Fibroblast of lung (primary cell): Measurements from ENCODE around the gene SCG3. TPM values are rescaled to one million over a fixed set of nuclear protein-coding genes. Genes with fewer than 3 reads are reported as not detected.
A peak's percentile ranks its signal among the peaks of the same experiment; 100 is the strongest.

Source experiments
- DNase-seq, 2 donors: peaks; one replicate each; pipeline versions ENCODE4 v3.0.0 to v3.0.0-alpha.2; 2010; ENCODE audit warnings: low read depth in 2 of 2
- H2AFZ ChIP-seq: 2 replicates; pipeline ENCODE4 v1.5.1; 2012; ENCODE audit warnings: low read length, control low read depth, inconsistent platforms
- H3K27ac ChIP-seq: 2 replicates; pipeline ENCODE4 v1.5.1; 2011; ENCODE audit warnings: low read length, control low read depth; ENCODE audit not compliant: insufficient read depth
- H3K27me3 ChIP-seq: 2 replicates; pipeline ENCODE4 v1.5.1; 2011; ENCODE audit warnings: mild to moderate bottlenecking, low read length; ENCODE audit not compliant: control insufficient read depth, insufficient read depth
- H3K36me3 ChIP-seq: 2 replicates; pipeline ENCODE4 v1.5.1; 2011; ENCODE audit warnings: low read length; ENCODE audit not compliant: control insufficient read depth, insufficient read depth
- H3K4me1 ChIP-seq: 2 replicates; pipeline ENCODE4 v1.5.1; 2011; ENCODE audit warnings: low read length; ENCODE audit not compliant: control insufficient read depth, insufficient read depth; ENCODE audit errors: extremely low read depth
- H3K4me2 ChIP-seq: 2 replicates; pipeline ENCODE4 v1.5.1; 2011; ENCODE audit warnings: low read length, control low read depth; ENCODE audit not compliant: insufficient read depth; ENCODE audit errors: extremely low read depth
- H3K4me3 ChIP-seq, 4 experiments: fragments of 200-600 bp in 1 of 4; sonication (generic) in 1 of 4; replicated peaks in 1 of 4; 2 replicates each; pipeline ENCODE4 v1.5.1; 2011 to 2016; ENCODE audit warnings: low read length in 4 of 4, low read depth in 3 of 4, mild to moderate bottlenecking in 3 of 4, control low read depth in 2 of 4, inconsistent platforms in 1 of 4, mixed read lengths in 1 of 4; ENCODE audit not compliant: insufficient read depth in 1 of 4; ENCODE audit errors: control extremely low read depth in 1 of 4
- H3K79me2 ChIP-seq: 2 replicates; pipeline ENCODE4 v1.5.1; 2012; ENCODE audit warnings: mild to moderate bottlenecking, low read length, inconsistent platforms; ENCODE audit not compliant: control insufficient read depth, insufficient read depth
- H3K9ac ChIP-seq: 2 replicates; pipeline ENCODE4 v1.5.1; 2011; ENCODE audit warnings: mild to moderate bottlenecking, low read length, control low read depth; ENCODE audit not compliant: insufficient read depth
- H3K9me3 ChIP-seq: 2 replicates; pipeline ENCODE4 v1.5.1; 2012; ENCODE audit warnings: low read depth, low read length; ENCODE audit not compliant: control insufficient read depth, insufficient read depth
- H4K20me1 ChIP-seq: 2 replicates; pipeline ENCODE4 v1.5.1; 2011; ENCODE audit warnings: low read length; ENCODE audit not compliant: control insufficient read depth, insufficient read depth; ENCODE audit errors: extremely low read depth
- CTCF ChIP-seq, 2 donors: IDR thresholded peaks in 1 of 2; conservative IDR thresholded peaks in 1 of 2; 1 replicate in 1 of 2; 2 replicates in 1 of 2; pipeline ENCODE4 v1.5.1; 2011 to 2012; ENCODE audit warnings: low read length in 2 of 2, control low read depth in 1 of 2, inconsistent platforms in 1 of 2, low read depth in 1 of 2, mild to moderate bottlenecking in 1 of 2
- EZH2 ChIP-seq: IDR thresholded peaks from 2 replicates; pipeline ENCODE4 v1.5.1; 2012; ENCODE audit warnings: low read length, control low read depth, mild to moderate bottlenecking; ENCODE audit errors: missing control alignments
- polyA plus RNA-seq, 2 donors: library from polyadenylated mRNA; depleted of rRNA in 1 of 2; stranded (reverse) in 1 of 2; unstranded in 1 of 2; fragments of >200 nt; gene quantifications; 2 replicates each; pipeline ENCODE4 v1.2.1, GENCODE V29; 2011 to 2012; ENCODE audit warnings: missing spikeins in 1 of 2
- total RNA-seq: library from RNA; depleted of rRNA; stranded (reverse); fragments of >200 nt; gene quantifications from 2 replicates; pipeline ENCODE4 v1.2.1, GENCODE V29; 2014

SCG3 gene
- total and polyA plus RNA-seq, 2 donors (not counting 1 experiment from before 2014, with no cell fraction given): not detected

GRCh38 chr15:51720201-51720995 lies 39.1 kb downstream of the SCG3 start:
- H4K20me1 ChIP-seq: no peaks in the 10 kb centered on the region
- H3K4me3 ChIP-seq: no peak overlapping the region
- H3K27ac ChIP-seq: no peak overlapping the region
- no peak overlapping the region for H3K4me2 ChIP-seq
- H2AFZ ChIP-seq: no peak overlapping the region
- no peaks in the 10 kb centered on the region for H3K9me3 ChIP-seq
- no peaks in the 10 kb centered on the region for H3K27me3 ChIP-seq
- no peak for DNase-seq
- no peak overlapping the region for H3K9ac ChIP-seq
- no peaks in the 10 kb centered on the region for H3K79me2 ChIP-seq
- H3K4me1 ChIP-seq: no peaks in the 10 kb centered on the region
- TF ChIP-seq CTCF (conservative IDR thresholded peaks at IDR 0.05 in 1 of 2, IDR thresholded peaks at IDR 0.05 in 1 of 2; ENCODE audit: low read depth in 1 of 2, low read length in 2 of 2) (no peak), EZH2 (no peak)
- H3K36me3 ChIP-seq: no peaks in the 10 kb centered on the region

GRCh38 chr15:51721199-51721960 lies 40.1 kb downstream of the SCG3 start:
- Histone ChIP-seq H3K4me1 (no peaks in the 10 kb centered on the region), H3K9me3 (no peaks in the 10 kb centered on the region), H3K27me3 (no peaks in the 10 kb centered on the region), H2AFZ (no peak overlapping the region), H4K20me1 (no peaks in the 10 kb centered on the region), H3K9ac (no peak overlapping the region), H3K79me2 (no peaks in the 10 kb centered on the region), H3K27ac (no peak overlapping the region), H3K4me2 (no peak overlapping the region), H3K4me3 (no peak overlapping the region), H3K36me3 (no peaks in the 10 kb centered on the region)
- TF ChIP-seq CTCF (conservative IDR thresholded peaks at IDR 0.05 in 1 of 2, IDR thresholded peaks at IDR 0.05 in 1 of 2; ENCODE audit: low read depth in 1 of 2, low read length in 2 of 2): no peak
- TF ChIP-seq EZH2: no peak
- peak in 1 of 2 donors; percentile 64 for DNase-seq

- DNase-seq: no peak
- Histone ChIP-seq H3K79me2 (no peaks in the 10 kb centered on the region), H4K20me1 (no peaks in the 10 kb centered on the region), H3K27ac (no peak overlapping the region), H3K9me3 (no peaks in the 10 kb centered on the region), H3K4me1 (peaks cover 11% of the 10 kb centered on the region), H2AFZ (no peak overlapping the region), H3K4me2 (no peak overlapping the region), H3K4me3 (no peak overlapping the region), H3K27me3 (no peaks in the 10 kb centered on the region), H3K36me3 (no peaks in the 10 kb centered on the region), H3K9ac (no peak overlapping the region)
- no peak for TF ChIP-seq CTCF (conservative IDR thresholded peaks at IDR 0.05 in 1 of 2, IDR thresholded peaks at IDR 0.05 in 1 of 2; ENCODE audit: low read depth in 1 of 2, low read length in 2 of 2)
- TF ChIP-seq EZH2: no peak
Observed at GRCh38 chr15:51724199-51724598, 42.9 kb downstream of the SCG3 start.
